IPS-NIHi7 (cell line): ENCODE data around the gene EMID1.

Experiments used
- DNase-seq: peaks from one replicate; pipeline ENCODE4 v3.0.0; 2012; ENCODE audit warnings: mixed read lengths; ENCODE audit errors: extremely low spot score

EMID1 gene

DNA sequence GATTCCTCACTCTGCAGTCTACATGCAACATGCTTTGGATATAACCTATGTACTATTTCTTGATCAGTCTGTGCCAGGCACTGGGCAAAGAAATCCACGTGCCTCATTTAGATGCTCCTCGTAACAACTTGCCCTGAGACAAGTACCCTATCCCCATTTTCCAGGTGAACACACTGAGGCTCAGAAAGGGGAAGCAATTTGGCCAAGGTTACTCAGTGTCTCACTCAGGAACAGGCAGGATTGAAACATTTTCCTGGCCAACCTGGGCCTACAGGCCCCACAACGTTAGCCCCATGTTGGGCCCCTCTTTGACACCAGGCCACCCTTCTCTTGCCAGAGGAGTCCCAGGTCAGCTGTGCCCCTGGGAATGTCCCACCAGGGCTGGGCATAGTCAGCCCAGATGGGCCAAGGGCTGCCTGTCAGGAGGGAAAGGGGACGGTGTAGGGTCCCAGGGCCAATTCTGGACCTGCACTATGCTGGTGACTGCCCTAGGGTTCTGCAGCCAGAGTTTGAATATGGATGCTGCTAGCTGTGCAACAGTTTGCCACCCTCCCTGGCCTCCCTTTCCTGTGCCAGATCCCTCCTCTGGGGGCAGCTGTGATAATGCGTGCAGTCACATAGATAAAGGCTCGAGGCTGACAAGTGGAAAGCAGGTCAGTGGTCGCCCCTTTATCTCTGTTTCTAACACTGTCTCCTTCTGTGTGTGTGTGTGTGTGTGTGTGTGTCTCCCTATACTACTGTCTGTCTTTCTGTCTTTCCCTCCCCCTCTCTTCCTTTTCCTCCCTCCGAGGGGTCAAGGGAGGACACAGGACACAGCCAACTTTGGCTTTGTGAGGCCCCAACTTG, 10.4 kb upstream of the EMID1 start:
- DNase-seq: peak; percentile 15

- peak; percentile 6 for DNase-seq
Observed at GRCh38 chr22:29195964-29196666, 9.6 kb upstream of the EMID1 start.

GRCh38 chr22:29197096-29197495, 8.6 kb upstream of the EMID1 start:
- no peak for DNase-seq

- DNase-seq: no peak
Observed at GRCh38 chr22:29198240-29198639, 7.5 kb upstream of the EMID1 start.

- DNase-seq: no peak
Observed at GRCh38 chr22:29199702-29200400, 5.8 kb upstream of the EMID1 start.

GRCh38 chr22:29200901-29201300, 4.8 kb upstream of the EMID1 start:
- DNase-seq: no peak

- DNase-seq: peak; percentile 7
Observed at GRCh38 chr22:29201782-29202181, 3.9 kb upstream of the EMID1 start.

DNA sequence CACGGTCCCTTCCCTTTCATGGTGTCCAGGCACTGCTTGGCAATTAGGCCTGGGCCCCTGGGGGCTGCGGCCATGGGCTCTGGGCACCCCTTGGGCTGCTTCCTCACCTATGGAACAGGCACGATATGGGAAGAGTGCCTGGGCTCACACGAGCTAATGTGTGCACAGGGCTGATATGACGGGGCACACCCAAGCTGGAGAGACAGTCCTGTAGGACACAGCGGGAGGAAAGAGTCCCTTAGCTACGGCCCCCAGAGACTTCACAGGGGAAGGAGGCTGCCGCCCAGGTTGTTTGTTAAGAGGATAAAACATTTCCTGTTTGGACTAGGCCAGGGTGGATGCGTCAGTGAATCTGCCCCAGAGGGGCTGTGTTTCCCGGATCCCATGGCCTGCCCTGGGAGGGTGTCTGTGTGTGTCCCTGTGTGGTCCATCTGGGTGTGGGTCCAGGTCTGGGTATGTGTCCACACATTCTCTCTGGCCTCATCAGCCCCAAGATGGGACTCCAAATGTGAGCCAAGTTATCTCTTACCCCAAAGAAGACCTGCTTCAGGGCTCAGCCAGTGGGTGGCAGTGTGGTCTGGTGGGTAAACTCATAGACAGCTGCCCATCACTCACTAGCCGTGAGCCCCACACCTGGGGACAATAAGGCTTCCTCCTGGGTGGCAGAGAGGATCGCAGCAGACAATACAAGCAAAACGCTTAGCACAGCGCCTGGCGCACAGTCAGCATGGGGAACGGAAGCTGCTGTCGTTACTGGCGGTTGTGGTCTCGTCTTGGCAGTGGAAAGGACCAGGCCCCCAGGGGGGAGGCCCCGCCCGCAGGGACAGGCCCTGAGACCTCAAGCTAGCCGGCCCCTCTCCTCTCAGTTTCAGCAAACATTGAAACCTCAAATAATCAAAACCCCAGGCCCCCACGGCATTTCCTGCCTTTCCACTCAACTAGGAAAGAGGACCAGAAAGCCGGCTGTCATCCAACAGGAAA, 3.2 kb upstream of the EMID1 start:
- peak; percentile 81 for DNase-seq

DNA sequence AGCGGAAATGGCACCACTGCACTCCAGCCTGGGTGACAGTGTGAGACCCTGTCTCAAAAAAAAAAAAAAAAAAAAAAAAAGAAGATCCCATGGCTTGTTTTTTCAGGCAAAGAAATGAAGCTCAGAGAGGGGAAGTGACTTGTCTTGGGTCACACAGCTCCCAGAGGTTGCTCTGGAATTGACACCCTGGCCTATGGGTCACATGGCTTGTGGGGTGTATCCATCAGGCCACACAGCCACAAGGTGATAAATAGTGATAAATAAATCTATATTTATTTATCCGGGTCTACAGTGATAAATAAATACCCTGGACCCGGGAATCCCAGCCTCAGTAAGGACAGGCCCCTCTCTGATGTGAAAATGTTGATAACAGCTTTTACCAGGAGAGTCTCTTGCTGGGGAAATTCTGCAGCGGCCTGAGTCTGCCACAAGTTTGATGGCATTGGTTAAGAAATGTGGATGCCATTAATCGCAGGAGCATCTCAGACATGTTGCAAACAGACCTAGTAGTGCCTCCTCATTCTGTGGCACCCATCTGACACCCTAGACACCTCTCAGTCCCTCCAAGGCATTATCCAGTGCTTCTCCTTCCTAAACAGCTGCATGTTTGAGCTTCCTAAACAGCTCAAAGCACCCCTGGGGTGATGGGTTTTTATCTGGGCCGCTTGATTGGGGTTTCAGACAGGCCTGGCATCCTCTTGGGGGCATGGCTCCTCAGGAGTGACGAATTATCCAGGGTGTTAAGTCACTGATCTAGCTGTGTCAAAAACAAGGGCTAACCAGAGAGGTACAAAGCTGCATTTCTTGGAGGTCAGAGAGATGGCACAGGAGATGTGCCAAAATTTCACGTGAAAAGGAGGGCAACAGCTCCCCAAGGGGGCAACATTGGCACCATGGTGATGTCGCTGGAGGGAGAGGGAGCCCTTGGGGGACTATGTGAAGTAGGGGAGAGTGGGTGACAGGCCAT, 1.9 kb upstream of the EMID1 start:
- DNase-seq: peak; percentile 6

DNA sequence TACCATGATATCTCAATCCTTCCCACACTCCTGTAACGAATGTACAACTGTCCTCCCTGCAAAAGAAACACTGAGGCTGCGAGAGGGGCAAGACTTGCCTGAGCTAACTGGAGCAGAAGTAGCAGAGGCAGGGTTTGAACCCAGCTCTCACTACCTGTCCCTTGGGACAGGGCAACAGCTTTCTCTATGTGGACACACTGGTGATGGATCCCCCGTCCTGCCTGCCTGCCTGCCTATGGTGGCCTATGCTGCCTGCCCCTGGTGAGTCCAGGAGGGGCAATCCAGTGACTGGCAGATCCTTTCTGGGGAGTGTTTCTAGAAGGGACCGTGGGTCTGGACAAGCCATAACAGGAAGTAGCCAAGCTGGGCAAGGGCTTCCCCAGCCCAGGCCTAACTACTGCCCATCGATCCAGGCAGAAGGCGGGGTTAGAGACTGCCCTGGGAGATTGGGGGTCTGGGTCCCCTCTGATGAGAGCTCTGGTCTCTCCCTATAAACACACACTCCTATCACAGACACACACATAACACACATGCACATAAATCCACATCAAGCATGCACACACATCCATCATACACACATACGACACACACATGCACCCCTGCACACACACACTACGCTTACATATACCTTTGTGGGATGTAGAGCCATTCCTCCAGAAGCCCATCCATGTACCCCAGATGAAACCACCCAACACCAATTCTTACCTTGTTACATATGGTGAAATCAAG, 1.1 kb upstream of the EMID1 start:
- no peak for DNase-seq

- DNase-seq: no peak
Observed at GRCh38 chr22:29205252-29205593, 473 bp upstream of the EMID1 start.

DNA sequence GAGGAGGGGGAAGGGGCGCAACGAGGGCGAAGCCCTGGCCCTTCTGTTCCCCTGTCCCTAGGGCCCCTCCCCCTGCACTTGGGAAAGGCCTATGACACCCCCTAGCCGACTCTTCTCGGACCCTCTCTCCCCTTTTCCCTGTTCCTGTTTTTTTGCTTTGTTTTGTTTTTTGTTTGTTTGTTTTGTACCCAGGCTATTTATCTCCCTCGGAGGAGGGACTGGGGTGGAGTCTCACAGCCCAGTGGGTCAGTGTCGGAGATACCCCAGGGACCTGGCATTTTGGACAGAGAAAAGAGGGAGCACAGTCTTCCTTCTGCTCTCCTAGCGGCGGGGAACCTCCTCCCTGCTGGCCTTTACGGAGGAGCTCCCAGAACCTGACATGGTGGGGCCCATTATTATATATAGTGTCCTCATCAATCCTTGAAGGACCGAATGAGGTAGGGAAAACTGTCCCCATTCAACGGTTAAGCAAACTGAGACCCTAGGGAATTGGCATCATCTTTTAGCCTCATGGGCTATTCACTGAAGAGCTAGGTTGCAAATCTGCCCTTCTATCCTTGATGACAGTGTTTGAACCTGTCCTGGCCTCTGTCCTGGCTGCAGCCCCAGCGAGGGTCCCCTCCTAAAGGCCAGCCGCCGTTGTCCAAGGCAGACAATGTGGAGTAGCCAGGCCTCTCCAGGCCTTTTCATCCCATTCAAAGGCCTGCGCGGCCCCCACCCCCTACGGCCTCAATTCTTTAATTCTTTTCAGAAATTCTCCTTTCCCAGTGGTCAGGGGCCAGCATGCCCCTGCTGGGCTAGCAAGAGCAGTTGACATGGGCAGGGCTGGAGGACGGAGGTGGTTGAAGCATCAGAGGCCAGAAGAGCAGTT, 911 bp downstream of the EMID1 start:
- DNase-seq: no peak

- DNase-seq: no peak
Observed at GRCh38 chr22:29207243-29207550, 1.5 kb downstream of the EMID1 start.

- no peak for DNase-seq
Observed at GRCh38 chr22:29207562-29208501, 2.1 kb downstream of the EMID1 start.

DNA sequence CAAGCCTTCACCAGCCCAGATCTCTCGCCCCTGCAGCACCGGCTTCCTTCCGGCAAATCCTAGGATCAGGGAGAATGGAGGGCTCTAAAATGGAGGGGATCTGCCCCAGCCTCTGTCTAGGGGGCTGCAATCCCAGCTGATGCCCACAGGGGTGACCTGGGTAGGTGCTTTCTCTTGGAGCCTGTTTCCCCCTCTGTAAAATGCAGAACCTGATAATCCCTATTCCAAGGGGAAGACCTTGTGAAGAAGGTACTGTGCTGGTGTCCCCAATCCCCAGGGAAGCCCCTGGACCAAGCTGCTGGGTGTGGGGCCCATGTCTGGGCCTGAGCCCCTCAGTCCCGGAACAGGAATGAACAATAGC, 2.8 kb downstream of the EMID1 start:
- DNase-seq: no peak

DNA sequence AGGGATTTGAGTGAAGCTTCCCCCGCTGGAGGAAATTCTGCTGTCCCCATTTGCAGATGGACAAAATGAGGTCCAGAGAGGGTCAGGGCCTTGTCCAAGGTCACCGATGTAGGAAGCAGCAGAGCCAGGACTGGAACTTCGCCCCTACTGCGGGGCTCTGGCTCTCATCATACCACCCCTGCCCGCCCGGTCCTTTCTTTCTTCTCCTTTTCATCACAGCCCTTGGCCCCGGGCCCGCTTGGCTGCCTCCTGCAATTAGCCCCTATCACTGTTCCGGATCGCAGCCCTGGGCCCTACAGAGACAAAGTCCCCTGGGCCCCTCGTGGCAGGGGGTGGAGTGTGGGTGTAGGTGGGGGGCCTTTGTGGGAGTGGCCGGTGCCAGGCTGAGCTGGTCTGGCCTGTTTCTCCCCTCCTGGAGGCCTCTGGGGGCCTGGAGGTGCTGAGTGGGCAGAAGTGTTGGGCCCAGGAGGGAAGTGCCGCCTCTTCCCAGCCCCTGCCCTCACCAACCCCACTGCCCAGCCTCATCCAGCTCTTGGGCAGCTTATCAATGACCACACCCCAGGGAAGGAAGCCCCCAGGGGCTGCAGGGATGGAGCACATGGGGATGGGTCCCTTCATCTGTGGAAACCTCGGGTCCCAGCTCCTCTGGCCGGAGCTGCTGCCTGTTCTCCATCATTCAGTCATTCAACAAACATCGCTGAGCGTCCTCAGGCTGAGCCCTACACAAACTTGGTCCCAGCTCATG, 3.4 kb downstream of the EMID1 start:
- DNase-seq: no peak

DNA sequence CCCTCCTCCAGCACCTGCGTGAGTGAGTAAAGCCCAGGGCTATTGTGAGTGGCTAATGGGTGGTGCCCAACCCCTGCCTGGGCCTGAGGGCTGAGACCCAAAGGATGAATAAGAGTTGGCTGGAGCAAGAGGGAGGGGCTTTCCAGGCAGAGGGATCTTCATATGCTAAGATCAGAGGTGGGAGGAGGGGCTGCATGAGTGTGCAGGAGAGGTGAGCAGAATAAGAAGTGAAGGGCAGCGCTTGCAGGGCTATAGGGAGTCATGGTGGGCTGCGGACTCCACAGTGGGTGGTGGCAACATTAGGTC, 3.9 kb downstream of the EMID1 start:
- peak; percentile 45 for DNase-seq
